ENCODE results near the gene BCL2L15.

DNA sequence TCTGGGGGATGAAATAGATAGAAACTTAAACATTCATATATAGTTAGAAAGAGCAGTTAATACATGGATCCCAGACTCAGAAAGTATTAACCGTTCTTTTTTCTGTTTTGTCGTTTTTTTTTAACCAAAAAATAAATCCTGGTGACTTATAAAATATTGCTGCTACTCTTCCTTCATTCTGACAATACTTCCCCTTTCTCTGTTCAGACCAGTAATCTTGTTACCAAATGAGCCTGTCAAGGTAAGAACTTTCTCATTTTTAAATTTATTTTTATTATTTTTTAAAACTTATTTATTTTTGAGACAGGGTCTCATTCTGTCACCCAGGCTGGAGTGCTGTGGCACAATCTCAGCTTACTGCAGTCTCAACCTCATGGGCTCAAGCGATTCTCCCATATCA, 29.6 kb downstream of the BCL2L15 start:
- TF ChIP-seq GATA3 (IDR thresholded peaks at IDR 0.05; ENCODE audit: low read depth, low read length) (no peak), GATA2 (IDR thresholded peaks at IDR 0.05; ENCODE audit: low read depth, low read length) (no peak)
